Measurements from ENCODE around the gene ITGB5.

DNA sequence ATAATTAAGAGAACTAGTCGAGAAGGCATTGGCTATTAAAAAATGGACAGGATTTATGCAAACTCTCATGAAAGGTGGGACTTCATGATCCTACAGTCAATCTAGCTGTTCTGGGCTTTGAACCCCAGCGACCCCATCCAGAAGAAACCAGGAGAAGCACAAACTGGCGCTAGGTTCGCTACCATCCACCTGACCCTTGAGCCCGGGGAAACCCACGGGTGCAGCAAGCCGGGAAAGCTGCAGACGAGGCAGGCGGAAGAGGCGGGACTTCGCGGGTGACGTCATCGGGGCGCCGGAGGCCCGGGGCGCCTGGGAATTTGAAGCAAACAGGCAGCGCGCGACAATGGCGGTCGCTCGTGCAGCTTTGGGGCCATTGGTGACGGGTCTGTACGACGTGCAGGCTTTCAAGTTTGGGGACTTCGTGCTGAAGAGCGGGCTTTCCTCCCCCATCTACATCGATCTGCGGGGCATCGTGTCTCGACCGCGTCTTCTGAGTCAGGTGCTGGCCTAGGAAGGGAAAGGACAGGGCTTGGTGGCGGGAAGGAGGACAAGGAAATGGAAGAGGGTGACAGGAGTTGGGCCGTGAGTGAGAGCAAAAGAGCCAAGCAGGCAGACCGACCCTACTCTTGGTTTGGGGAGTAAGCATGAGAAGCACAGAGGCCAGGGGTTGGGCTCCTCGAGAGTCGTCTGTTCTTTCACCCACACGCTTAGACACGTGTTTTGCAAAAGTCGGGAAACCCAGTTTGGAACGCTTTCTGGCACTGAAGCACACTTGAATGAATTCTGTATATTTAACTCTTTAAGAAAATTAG lies 156.8 kb downstream of the ITGB5 start, which contains the start of gene UMPS:
- no peak for TF ChIP-seq EZH2 (IDR thresholded peaks at IDR 0.05; ENCODE audit: borderline replicate concordance, low read depth, low read length, poor library complexity, severe bottlenecking)
- TF ChIP-seq, protein P1, sequence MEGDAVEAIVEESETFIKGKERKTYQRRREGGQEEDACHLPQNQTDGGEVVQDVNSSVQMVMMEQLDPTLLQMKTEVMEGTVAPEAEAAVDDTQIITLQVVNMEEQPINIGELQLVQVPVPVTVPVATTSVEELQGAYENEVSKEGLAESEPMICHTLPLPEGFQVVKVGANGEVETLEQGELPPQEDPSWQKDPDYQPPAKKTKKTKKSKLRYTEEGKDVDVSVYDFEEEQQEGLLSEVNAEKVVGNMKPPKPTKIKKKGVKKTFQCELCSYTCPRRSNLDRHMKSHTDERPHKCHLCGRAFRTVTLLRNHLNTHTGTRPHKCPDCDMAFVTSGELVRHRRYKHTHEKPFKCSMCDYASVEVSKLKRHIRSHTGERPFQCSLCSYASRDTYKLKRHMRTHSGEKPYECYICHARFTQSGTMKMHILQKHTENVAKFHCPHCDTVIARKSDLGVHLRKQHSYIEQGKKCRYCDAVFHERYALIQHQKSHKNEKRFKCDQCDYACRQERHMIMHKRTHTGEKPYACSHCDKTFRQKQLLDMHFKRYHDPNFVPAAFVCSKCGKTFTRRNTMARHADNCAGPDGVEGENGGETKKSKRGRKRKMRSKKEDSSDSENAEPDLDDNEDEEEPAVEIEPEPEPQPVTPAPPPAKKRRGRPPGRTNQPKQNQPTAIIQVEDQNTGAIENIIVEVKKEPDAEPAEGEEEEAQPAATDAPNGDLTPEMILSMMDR (conservative IDR thresholded peaks at IDR 0.05; ENCODE audit: low read depth, low read length): no peak
